ACHN (cell line): ENCODE results near the gene DDB1.
A peak's percentile ranks its signal among the peaks of the same experiment; 100 is the strongest.
"Not testable (repeated sequence)": the region's sequence is repeated elsewhere in the genome, so short reads cannot be mapped to it uniquely, and the experiment has no call there.

Experiments
- DNase-seq: peaks from one replicate; pipeline ENCODE4 v3.0.0-alpha.2; 2015
- in situ Hi-C: cut with HindIII; loops from 2 replicates; pipeline ENCODE4 v1.10.0; 2017; ENCODE audit warnings: low sequenced_read_pairs, low pct_ligation_motif_present, low pct_unique_long_range_greater_than_20kb

Gene DDB1

DNA sequence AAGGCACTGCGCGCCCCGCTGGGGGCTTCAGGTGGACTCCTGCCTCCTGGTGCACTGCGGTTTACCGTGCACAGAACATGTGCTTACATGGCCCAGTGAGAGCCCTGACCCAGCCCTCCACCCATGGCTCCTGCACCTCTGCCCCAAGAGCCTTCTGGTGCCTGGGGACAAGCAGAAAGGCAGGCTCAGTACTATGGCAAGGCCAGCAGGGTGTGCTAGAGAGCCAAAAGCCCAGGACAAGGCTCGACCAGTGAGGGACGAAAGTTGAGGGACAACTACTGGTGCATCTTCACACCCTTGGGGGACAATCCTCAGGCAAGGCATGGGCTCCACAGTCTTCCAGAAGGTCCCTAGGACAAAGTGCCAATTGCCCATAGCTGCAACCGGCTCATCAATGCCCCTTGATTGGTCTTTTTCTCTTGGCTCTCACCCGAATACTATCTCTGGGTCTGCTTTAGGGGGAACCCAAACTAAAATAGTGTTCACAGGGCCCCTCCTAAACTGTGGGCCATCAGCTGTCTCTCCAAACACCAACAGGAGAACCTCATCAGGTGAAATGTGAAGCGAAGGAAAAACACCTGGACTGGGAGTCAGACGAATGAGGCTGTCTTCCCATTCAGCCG lies 78.4 kb downstream of the DDB1 start:
- peak; percentile 53 for DNase-seq
- in situ Hi-C loops = no loop called here

DNA sequence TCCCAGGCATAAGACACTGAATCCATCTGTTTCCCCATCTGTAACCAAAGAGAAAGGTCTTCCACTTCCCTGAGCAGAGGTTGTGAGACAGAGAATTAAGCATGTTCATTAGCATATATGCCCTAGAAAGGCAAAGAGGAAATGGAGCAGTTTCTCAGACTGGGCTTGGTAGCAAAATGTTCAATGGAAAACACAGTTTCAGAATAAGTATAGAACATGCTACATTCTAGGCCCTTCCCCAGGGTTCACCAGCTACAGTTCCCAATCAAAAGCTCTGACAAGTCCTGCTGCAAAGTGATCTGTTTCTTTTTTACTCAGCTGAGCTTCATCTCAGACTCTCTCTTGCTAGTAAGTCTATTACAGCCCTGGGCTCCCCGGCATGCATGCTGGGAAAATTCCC lies 80.6 kb downstream of the DDB1 start:
- DNase-seq, in situ Hi-C loops: not testable (repeated sequence)

DNA sequence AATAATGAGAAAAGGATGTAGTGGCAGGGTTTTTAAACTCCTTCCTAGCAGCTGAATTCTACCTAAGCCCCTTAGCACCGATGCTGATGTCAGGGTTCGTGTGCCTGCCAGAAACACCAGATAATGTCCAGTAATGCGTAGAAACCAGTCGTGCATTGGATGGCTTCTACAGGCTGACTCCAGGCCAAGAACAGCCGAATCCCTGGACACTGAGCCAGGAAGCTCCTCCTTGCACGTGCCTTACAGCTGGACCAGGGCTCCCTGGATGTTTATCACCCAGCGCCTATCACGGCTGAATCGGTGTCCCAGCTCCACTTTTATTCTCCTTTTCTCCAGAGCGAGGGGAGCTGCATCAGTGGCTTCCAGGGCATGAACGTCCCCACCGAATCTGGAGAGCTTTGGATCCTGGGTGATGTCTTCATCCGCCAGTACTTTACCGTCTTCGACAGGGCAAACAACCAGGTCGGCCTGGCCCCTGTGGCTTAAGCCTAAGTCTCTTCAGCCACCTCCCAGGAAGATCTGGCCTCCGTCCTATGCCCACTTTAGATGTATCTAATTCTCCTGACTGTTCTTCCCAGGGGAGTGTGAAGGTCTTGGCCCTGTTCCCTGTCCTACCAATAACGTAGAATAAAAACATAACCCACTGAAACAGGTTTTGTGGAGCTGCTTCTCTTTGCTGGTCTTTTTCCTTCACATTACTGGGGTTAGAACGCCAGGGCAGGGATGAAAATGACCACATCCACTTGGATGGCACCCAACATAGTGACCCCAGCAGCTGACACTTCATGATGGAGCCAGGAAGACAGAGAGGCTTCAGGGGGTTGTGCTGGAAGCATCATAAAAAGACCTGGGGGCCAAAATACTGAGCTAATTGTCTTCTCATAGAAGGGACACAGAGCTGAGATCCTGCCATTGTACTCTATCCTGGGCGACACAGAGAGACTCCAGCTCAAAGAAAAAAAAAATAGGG lies 81.8 kb downstream of the DDB1 start:
- in situ Hi-C loops = not testable (repeated sequence)
- peak; percentile 52 for DNase-seq
